PC-3 (cell line): ENCODE measurements around the gene LYPD5. TPM values are rescaled to one million over a fixed set of nuclear protein-coding genes. Genes with fewer than 3 reads are reported as not detected.

Experiments used
- ATAC-seq: fragments of 200-7000 bp; cut with Tn5 transposase; 2 replicates; pipeline ENCODE4 v1.9.1; 2020; ENCODE audit warnings: mild to moderate bottlenecking, moderate library complexity
- BruUV-seq: library from RNA; stranded (reverse); fragments of 400-500 nt; replicated peaks from 2 replicates; lab custom pipeline; 2021; lab: Mats Ljungman, UMichigan
- CTCF ChIA-PET: fragments of 300-600 bp; sonication (Branson Sonifier 250); formaldehyde crosslinking; loops from one replicate; lab custom pipeline; 2022; ENCODE audit warnings: antibody characterized with exemption; lab: Charles Lee
- POLR2A ChIA-PET: fragments of 300-600 bp; sonication (Branson Sonifier 250); formaldehyde crosslinking; loops from one replicate; lab custom pipeline; 2022; ENCODE audit warnings: antibody characterized with exemption; ENCODE audit not compliant: unreplicated experiment; lab: Charles Lee
- DNase-seq: peaks from one replicate; pipeline ENCODE4 v3.0.0-alpha.2; 2015
- H2AFZ ChIP-seq: fragments of 300-600 bp; sonication (generic); 2 replicates; pipeline ENCODE4 v1.6.0; 2016; ENCODE audit warnings: antibody characterized with exemption, low read length
- H3F3A ChIP-seq: fragments of 300-600 bp; sonication (generic); one replicate; pipeline ENCODE4 v1.6.0; 2017; ENCODE audit warnings: antibody characterized with exemption, low read length, control low read depth, mild to moderate bottlenecking; ENCODE audit not compliant: unreplicated experiment
- H3K27ac ChIP-seq: fragments of 300-600 bp; sonication (generic); 2 replicates; pipeline ENCODE4 v1.5.1; 2016; ENCODE audit warnings: mild to moderate bottlenecking, low read length
- H3K27me3 ChIP-seq: fragments of 300-600 bp; sonication (generic); 2 replicates; pipeline ENCODE4 v1.6.1; 2016; ENCODE audit warnings: low read length, mixed read lengths
- H3K36me3 ChIP-seq: fragments of 300-600 bp; sonication (generic); 2 replicates; pipeline ENCODE4 v1.6.1; 2016; ENCODE audit warnings: low read depth, mixed run types, low read length, mixed read lengths
- H3K4me1 ChIP-seq: fragments of 300-600 bp; sonication (generic); 2 replicates; pipeline ENCODE4 v1.5.1; 2016; ENCODE audit warnings: low read length; ENCODE audit not compliant: insufficient read depth
- H3K4me2 ChIP-seq: fragments of 300-600 bp; sonication (generic); 2 replicates; pipeline ENCODE4 v1.6.0; 2016; ENCODE audit warnings: low read length
- H3K4me3 ChIP-seq: fragments of 300-600 bp; sonication (generic); 2 replicates; pipeline ENCODE4 v1.5.1; 2016; ENCODE audit warnings: mild to moderate bottlenecking, low read length, mixed read lengths
- H3K79me2 ChIP-seq: fragments of 300-600 bp; sonication (generic); 2 replicates; pipeline ENCODE4 v1.6.1; 2017; ENCODE audit warnings: low read length, mixed read lengths
- H3K9ac ChIP-seq: fragments of 300-600 bp; sonication (generic); 2 replicates; pipeline ENCODE4 v1.6.0; 2016; ENCODE audit warnings: mild to moderate bottlenecking, low read length
- H3K9me2 ChIP-seq: fragments of 300-600 bp; sonication (generic); replicated peaks from 2 replicates; pipeline ENCODE4 v1.6.1; 2016; ENCODE audit warnings: mixed run types, low read length, mixed read lengths
- H3K9me3 ChIP-seq: fragments of 300-600 bp; sonication (generic); 2 replicates; pipeline ENCODE4 v1.6.1; 2016; ENCODE audit warnings: low read length, mixed read lengths
- H4K20me1 ChIP-seq: fragments of 300-600 bp; sonication (generic); 2 replicates; pipeline ENCODE4 v1.6.1; 2016; ENCODE audit warnings: low read length, mixed read lengths
- CTCF ChIP-seq: fragments of 300-600 bp; sonication (generic); conservative IDR thresholded peaks from 2 replicates; pipeline ENCODE4 v1.5.1; 2017; ENCODE audit warnings: antibody characterized with exemption, low read depth, mild to moderate bottlenecking, low read length
- EZH2 ChIP-seq: fragments of 300-600 bp; sonication (generic); IDR thresholded peaks from one replicate; pipeline ENCODE4 v1.6.1; 2017; ENCODE audit warnings: antibody characterized with exemption, mild to moderate bottlenecking, low read length; ENCODE audit not compliant: unreplicated experiment
- EZH2phosphoT487 ChIP-seq: fragments of 300-600 bp; sonication (generic); IDR thresholded peaks from 2 replicates; pipeline ENCODE4 v1.6.1; 2018; ENCODE audit warnings: mild to moderate bottlenecking, antibody characterized with exemption, low read length, borderline replicate concordance
- intact Hi-C: fragments of 100-400 bp; cut with micrococcal nuclease; formaldehyde crosslinking; loops from 2 replicates; pipeline ENCODE4 v1.9.0; 2023
- total RNA-seq: library from RNA; depleted of rRNA; stranded (reverse); fragments of >200 nt; gene quantifications from 2 replicates; pipeline ENCODE4 v1.2.3, GENCODE V29; 2014

LYPD5 gene
- total RNA-seq, 1 experiment from 2014 or later: 6.8 TPM

GRCh38 chr19:43779147-43779819 lies 23.0 kb downstream of the LYPD5 start:
- POLR2A ChIA-PET: no interaction called here
- TSS peak; percentile 23 for BruUV-seq
- no peaks in the 10 kb centered on the region for H3K36me3 ChIP-seq
- H3K4me2 ChIP-seq: peak overlapping the region; percentile 96
- no peaks in the 10 kb centered on the region for H4K20me1 ChIP-seq
- H3K4me1 ChIP-seq: peaks cover 45% of the 10 kb centered on the region
- DNase-seq (no peak), ATAC-seq (no peak)
- no peaks in the 10 kb centered on the region for H3F3A ChIP-seq
- TF ChIP-seq EZH2phosphoT487 (no peak), EZH2 (no peak), CTCF (no peak)
- intact Hi-C loops: no loop called here
- no peaks in the 10 kb centered on the region for H3K27me3 ChIP-seq
- H3K4me3 ChIP-seq: peak overlapping the region; percentile 80
- 0 out of 2 replicates have a peak overlapping the region, but pooled peaks have one; percentile 0 for H3K27ac ChIP-seq
- no peaks in the 10 kb centered on the region for H3K9me3 ChIP-seq
- peaks cover 47% of the 10 kb centered on the region for H3K79me2 ChIP-seq
- H2AFZ ChIP-seq: no peak overlapping the region
- CTCF ChIA-PET: interaction anchor here (2.2 kb wide), 1 partner anchor 11 kb away, joined by 7 read pairs; no protein-coding TSS in a partner anchor
- peak overlapping the region; percentile 87; the same call in 1 of the 2 replicates for H3K9ac ChIP-seq
- H3K9me2 ChIP-seq: no peaks in the 10 kb centered on the region

- Histone ChIP-seq H3K4me2 (0 out of 2 replicates have a peak overlapping the region, but pooled peaks have one; percentile 96), H3K9me2 (no peaks in the 10 kb centered on the region), H4K20me1 (no peaks in the 10 kb centered on the region), H3K79me2 (peaks cover 47% of the 10 kb centered on the region), H3K27me3 (no peaks in the 10 kb centered on the region), H3K27ac (no peak overlapping the region), H3K9me3 (no peaks in the 10 kb centered on the region), H2AFZ (no peak overlapping the region), H3K4me1 (peaks cover 39% of the 10 kb centered on the region), H3K4me3 (peak overlapping the region; percentile 80; the same call in 1 of the 2 replicates), H3F3A (no peaks in the 10 kb centered on the region), H3K9ac (no peak overlapping the region), H3K36me3 (no peaks in the 10 kb centered on the region)
- DNase-seq (no peak), ATAC-seq (no peak)
- no TSS peak for BruUV-seq
- TF ChIP-seq CTCF (no peak), EZH2phosphoT487 (no peak), EZH2 (no peak)
- ChIA-PET CTCF (no interaction called here), POLR2A (no interaction called here)
- intact Hi-C loops: no loop called here
These were observed 23.6 kb downstream of the LYPD5 start for GRCh38 chr19:43778651-43779050.

GRCh38 chr19:43777163-43777695 lies 25.0 kb downstream of the LYPD5 start:
- POLR2A ChIA-PET: interaction anchor here (0.6 kb wide), 1 partner anchor 109 kb away, joined by 4 read pairs; no protein-coding TSS in a partner anchor
- BruUV-seq: no TSS peak
- peaks cover 37% of the 10 kb centered on the region for H3K4me1 ChIP-seq
- CTCF ChIA-PET: no interaction called here
- peak overlapping the region; percentile 62 for H3K4me2 ChIP-seq
- H3K79me2 ChIP-seq: peaks cover 47% of the 10 kb centered on the region
- no peaks in the 10 kb centered on the region for H3K27me3 ChIP-seq
- no peaks in the 10 kb centered on the region for H4K20me1 ChIP-seq
- peak overlapping the region; percentile 55 for H3K27ac ChIP-seq
- no peaks in the 10 kb centered on the region for H3F3A ChIP-seq
- H3K9me3 ChIP-seq: no peaks in the 10 kb centered on the region
- ATAC-seq (0 out of 2 replicates have a peak, but pooled peaks have one; percentile 5), DNase-seq (no peak)
- H3K9me2 ChIP-seq: no peaks in the 10 kb centered on the region
- TF ChIP-seq CTCF (no peak), EZH2phosphoT487 (no peak), EZH2 (no peak)
- no peak overlapping the region for H2AFZ ChIP-seq
- intact Hi-C loops: no loop called here
- no peak overlapping the region for H3K9ac ChIP-seq
- peak overlapping the region; percentile 22; the same call in 1 of the 2 replicates for H3K4me3 ChIP-seq
- peaks cover 5% of the 10 kb centered on the region for H3K36me3 ChIP-seq
